ENCODE results near the gene SYNJ2.

- TF ChIP-seq POLR2A (IDR thresholded peaks at IDR 0.05), result no peak
- TF ChIP-seq, protein P1, sequence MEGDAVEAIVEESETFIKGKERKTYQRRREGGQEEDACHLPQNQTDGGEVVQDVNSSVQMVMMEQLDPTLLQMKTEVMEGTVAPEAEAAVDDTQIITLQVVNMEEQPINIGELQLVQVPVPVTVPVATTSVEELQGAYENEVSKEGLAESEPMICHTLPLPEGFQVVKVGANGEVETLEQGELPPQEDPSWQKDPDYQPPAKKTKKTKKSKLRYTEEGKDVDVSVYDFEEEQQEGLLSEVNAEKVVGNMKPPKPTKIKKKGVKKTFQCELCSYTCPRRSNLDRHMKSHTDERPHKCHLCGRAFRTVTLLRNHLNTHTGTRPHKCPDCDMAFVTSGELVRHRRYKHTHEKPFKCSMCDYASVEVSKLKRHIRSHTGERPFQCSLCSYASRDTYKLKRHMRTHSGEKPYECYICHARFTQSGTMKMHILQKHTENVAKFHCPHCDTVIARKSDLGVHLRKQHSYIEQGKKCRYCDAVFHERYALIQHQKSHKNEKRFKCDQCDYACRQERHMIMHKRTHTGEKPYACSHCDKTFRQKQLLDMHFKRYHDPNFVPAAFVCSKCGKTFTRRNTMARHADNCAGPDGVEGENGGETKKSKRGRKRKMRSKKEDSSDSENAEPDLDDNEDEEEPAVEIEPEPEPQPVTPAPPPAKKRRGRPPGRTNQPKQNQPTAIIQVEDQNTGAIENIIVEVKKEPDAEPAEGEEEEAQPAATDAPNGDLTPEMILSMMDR (IDR thresholded peaks at IDR 0.05), result no peak
These were observed 50.0 kb downstream of the SYNJ2 start for GRCh38 chr6:158031381-158032353.
